KBM-7 (cell line): Measurements from ENCODE around the gene CAPN10.

Experiments
- DNase-seq: peaks from one replicate; pipeline ENCODE4 v3.0.0-alpha.2; 2015
- in situ Hi-C: fragments of 300-500 bp; cut with MboI; formaldehyde crosslinking; loops from 2 replicates; pipeline ENCODE4 v1.14.3; 2020; ENCODE audit warnings: low sequenced_read_pairs, low pct_unique_long_range_greater_than_20kb, mixed read lengths

The CAPN10 gene

GRCh38 chr2:240585101-240585500 lies 1.4 kb upstream of the CAPN10 start:
- DNase-seq: no peak
- in situ Hi-C loops: no loop called here

GRCh38 chr2:240585681-240586197 lies 795 bp upstream of the CAPN10 start:
- in situ Hi-C loops: no loop called here
- DNase-seq: no peak

- in situ Hi-C loops: no loop called here
- peak; percentile 45 for DNase-seq
Measured at GRCh38 chr2:240586919-240587800, 626 bp downstream of the CAPN10 start.

GRCh38 chr2:240588006-240588655 lies 1.6 kb downstream of the CAPN10 start:
- in situ Hi-C loops: no loop called here
- DNase-seq: no peak

- in situ Hi-C loops: no loop called here
- DNase-seq: no peak
Measured at GRCh38 chr2:240588669-240589068, 2.1 kb downstream of the CAPN10 start.

GRCh38 chr2:240589375-240589774 lies 2.8 kb downstream of the CAPN10 start:
- in situ Hi-C loops: no loop called here
- DNase-seq: no peak

GRCh38 chr2:240589850-240590525 lies 3.5 kb downstream of the CAPN10 start:
- no peak for DNase-seq
- in situ Hi-C loops: no loop called here

- in situ Hi-C loops: no loop called here
- DNase-seq: no peak
Measured at GRCh38 chr2:240590681-240591111, 4.2 kb downstream of the CAPN10 start.

GRCh38 chr2:240591226-240591625 lies 4.7 kb downstream of the CAPN10 start:
- DNase-seq: no peak
- in situ Hi-C loops: no loop called here

- DNase-seq: no peak
- in situ Hi-C loops: no loop called here
Measured at GRCh38 chr2:240591784-240592183, 5.2 kb downstream of the CAPN10 start.

GRCh38 chr2:240593026-240593702 lies 6.6 kb downstream of the CAPN10 start:
- in situ Hi-C loops: no loop called here
- DNase-seq: no peak

GRCh38 chr2:240593703-240594451 lies 7.3 kb downstream of the CAPN10 start:
- in situ Hi-C loops: no loop called here
- DNase-seq: no peak

- no peak for DNase-seq
- in situ Hi-C loops: no loop called here
Measured at GRCh38 chr2:240594511-240595380, 8.2 kb downstream of the CAPN10 start.

- in situ Hi-C loops: no loop called here
- peak; percentile 72 for DNase-seq
Measured at GRCh38 chr2:240595381-240596079, 9.0 kb downstream of the CAPN10 start.

- in situ Hi-C loops: no loop called here
- DNase-seq: no peak
Measured at GRCh38 chr2:240596080-240596460, 9.5 kb downstream of the CAPN10 start.

- no peak for DNase-seq
- in situ Hi-C loops: no loop called here
Measured at GRCh38 chr2:240596491-240596931, 10.0 kb downstream of the CAPN10 start.

GRCh38 chr2:240597054-240597418 lies 10.5 kb downstream of the CAPN10 start:
- no peak for DNase-seq
- in situ Hi-C loops: no loop called here
